HG03520 (cell line): Measurements from ENCODE around the gene SNX30.

ENCODE experiments used
- ATAC-seq: cut with Tn5 transposase; IDR thresholded peaks from one replicate; pipeline ENCODE4 v1.9.1; 2021; ENCODE audit warnings: mild to moderate bottlenecking, moderate library complexity; ENCODE audit not compliant: unreplicated experiment

SNX30 gene

DNA sequence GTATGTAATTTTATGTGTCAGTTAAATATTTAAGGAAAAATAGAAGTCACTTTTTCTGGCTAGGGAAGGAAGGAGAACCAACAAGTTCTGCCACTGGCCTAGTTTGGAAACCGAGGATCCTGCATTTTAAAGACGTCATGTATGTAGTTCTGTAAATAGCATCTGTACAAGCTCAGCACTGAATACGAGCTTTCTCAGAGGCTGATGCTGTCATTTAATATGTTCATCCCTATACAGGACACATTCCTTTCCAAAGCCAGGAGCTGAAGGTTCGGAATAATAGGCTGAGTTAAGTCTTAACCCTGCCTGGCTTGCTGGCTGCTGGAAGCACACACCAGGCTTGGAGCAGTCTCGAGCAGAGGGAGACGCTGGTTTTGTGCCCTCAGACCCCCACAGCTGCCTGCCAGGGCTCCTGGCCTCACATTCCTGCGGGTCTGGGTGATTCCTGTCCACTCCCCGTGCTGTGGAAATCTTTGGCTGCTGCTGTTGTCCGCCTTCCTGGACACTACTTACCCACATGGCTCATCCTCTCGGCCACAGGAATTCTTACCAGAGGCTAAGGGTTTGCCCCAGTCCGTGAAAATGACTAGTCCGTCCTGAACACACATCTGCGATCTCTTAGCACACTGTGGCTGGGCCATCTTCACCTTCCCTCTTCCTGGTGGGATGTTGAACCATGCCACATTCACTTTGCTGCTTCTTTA, 103.5 kb downstream of the SNX30 start:
- ATAC-seq: no peak

DNA sequence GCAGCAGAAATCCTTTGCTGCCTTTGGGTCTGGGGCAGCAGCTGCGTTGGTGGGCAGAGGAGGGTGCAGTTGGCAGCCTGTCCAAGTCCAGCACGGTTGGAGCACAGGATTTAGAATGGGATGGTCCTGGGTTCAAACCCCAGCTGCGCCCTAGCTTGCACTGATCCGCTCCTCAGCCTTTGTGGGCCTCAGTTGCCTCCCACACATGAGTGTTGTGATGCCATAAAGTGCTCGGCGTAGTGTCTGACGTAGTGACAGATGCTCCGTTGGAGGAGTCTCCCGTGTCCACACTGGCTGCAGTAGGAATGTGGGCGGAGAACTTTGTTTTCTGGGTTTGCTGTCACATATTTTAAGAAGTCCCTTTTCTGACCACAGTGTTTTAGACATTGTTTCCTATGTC, 104.1 kb downstream of the SNX30 start:
- no peak for ATAC-seq

DNA sequence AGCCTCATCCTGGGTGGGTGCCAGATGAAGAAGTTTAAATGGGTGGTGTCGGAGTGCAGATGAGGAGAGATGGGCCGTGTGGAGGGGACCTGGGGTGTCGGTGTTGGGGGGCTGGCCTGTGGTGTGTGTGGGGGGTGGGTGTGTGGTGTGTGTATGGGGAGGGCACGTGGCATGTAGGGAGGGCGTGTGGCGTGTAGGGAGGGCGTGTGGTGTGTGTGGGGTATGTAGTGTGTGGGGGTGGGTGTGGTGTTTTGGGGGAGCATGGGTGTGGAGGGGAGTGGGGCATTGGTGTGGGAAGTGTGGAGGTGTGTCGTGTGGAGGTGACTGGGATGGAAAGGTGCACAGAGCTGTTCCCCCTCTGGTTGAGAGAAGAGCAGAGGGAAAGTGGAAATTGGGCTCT, 105.6 kb downstream of the SNX30 start:
- ATAC-seq: no peak

DNA sequence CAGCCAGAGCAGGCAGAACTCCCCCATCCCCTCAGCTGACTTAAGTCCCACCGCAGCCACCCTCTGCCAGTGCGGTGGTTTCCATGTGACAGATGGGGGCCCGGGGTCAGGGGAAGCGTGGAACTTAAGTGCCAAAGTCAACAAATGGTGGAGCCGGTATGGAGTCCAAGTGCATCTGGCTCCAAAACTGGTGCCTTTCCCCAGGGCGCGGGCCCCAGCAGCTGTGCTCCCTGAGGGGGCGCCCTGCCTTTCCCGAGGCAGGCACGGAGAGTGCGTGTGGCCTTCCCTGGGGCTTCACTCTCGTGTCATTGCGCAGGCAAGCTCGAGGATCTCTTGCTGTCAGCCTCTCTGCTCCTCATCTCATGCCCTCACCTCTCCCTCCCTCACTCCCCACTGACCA, 106.3 kb downstream of the SNX30 start:
- ATAC-seq: no peak

DNA sequence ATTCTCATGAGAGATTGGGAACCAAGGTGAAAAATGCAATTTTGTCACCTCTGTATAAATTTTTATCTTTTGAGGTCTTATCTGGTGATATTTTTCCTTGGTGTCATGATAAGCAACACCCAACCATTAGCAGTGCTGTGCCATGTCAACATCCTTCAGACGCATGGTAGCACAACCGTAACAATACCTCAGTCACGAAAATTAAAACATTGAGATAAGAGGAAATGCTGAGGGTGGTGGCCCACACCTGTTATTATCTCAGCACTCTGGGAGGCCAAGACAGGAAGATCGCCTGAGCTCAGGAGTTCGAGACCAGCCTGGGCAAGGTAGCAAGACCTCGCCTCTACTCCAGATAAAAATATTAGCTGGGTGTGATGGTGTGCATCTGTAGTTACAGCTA, 107.4 kb downstream of the SNX30 start:
- no peak for ATAC-seq

DNA sequence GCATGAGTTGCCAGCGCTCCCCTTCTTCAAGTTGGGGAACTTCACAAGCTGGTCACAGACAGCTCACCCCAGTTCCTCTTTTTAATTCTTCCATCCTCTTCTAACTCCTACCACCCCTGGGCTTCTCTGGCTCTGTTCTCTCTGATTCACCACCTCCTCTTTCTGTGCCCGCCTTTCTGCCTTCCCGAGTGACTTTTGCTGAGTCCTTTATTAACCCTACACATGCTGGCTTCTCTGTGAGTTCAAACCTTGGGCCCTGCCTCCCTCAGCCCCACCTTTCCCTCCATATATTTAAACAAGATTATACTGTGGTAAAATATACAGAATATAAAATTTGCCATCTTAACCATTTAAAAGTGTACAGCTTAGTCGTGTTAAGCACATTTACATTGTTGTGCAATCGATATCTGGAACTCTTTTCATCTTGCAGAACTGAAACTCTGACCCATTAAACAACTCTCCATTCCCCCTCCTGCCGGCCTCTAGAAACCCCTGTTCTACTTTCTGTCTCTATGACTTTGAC, 108.1 kb downstream of the SNX30 start:
- ATAC-seq: peak; percentile 73

DNA sequence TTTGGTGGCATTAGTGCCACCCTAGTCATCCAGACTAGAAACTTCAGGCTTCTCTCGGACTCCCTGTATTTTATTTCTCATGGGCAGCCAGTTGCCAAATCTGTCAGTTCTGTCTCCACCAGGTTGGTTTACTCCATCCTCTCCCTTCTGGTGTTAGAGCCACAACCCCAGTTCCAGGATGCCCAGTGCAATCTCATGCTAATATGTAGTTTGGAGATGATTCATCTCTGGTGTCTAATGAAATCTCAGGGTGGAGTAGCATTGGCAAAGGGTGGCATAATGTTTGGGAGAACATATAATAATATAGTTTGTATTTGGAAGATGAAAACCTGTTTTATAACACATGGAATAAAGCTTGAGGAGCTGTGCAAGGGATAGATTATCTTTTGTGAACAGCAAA, 109.9 kb downstream of the SNX30 start:
- ATAC-seq: no peak

DNA sequence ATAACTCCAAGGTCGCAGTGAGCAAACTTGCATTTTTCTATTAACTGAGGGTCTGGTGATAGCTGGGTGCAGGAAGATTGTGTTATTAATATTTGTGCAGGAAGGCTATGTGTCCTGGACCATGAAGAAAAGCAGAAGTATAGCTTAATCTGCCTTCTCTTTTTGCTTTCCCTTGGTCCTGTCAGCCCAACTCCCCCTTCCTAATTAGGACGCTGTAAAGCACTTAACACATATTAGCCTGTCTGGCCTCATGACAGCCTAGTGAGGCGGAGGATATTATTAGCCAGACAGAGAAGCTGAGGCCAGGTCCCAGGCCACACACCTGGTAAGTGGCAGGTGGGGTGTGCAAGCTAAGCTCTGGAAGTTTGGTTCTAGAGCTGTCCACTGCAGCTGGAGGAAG, 110.6 kb downstream of the SNX30 start:
- no peak for ATAC-seq

DNA sequence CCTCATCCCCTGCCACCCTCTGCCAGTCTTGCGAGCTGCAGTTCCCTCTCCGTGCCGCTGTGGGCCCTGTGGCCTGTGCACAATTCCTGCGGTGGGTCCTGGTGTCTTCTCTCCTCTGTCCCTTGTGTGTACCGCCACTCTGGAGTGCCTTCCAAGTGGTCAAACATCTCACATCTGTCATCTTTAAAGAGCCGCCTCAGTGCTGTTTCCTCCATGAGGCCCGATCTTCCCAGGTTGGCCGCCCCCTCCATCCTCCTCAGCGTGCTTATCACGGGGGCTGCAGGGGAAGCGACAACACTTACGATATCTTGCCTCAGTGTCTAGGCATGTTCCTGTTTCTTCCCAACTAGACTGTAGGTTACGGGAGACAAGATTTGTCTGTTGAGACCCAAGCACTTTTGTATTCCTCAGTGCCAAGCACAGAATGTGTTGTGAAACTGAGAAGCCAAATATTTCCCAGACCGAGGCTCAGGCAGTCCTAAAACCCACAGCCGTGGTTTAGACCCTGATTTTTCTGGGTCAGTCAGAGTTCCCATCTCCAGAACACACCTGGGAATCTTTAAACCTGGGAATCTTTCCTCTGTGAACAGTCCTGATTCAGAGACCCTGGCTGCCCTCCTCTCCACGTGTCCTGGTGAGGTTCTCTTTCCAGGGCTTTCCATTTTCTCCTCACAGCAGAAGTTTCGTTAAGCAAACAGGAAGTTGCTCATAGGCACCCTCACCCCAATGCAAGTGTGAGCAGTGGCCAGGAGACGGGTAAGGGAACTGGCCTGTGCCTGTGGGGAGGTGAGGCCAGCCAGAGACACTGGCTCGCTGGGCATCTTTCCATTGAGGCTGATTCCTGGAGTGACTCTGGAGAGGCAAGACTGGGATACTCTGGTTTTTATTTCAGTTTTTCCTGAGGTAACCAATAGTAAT, 111.3 kb downstream of the SNX30 start:
- no peak for ATAC-seq

DNA sequence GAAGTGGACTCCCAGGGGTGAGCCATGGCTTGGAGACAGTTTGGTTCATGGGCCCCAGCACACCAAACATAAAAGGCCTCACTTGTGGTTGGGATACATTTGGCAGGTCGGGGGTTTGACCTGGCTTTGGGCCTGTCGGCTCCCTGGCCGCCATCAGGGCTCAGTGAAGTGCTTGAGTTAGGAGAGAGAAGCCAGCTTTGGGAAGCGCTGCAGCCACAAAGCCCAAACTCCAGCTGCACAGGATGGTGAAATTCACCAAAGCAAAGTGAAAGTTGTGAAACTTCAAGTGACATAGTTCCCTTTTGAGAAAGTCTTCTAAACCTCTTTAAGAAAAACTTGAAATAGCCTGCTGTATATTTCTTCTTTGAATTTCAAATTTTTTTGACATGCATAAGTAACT, 112.7 kb downstream of the SNX30 start:
- ATAC-seq: no peak

DNA sequence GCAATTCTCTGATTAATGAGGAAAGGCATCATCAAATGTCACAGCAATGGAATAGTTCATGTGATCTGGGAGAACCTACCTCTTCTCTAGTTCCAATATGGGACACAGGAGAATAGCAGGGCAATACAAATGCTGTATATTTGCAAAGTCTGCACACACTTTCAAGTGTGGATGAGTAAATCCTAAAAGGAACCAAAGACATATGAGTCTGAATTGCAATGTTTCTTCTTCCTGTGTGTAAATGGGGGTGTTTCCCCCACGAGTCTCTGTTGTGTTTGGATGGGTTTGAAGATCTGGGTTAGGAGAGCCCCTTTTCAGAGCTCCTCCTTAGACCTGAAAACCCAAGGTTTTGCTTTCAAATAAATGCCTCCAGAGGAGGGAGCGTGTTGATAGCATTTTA, 113.2 kb downstream of the SNX30 start:
- ATAC-seq: no peak

DNA sequence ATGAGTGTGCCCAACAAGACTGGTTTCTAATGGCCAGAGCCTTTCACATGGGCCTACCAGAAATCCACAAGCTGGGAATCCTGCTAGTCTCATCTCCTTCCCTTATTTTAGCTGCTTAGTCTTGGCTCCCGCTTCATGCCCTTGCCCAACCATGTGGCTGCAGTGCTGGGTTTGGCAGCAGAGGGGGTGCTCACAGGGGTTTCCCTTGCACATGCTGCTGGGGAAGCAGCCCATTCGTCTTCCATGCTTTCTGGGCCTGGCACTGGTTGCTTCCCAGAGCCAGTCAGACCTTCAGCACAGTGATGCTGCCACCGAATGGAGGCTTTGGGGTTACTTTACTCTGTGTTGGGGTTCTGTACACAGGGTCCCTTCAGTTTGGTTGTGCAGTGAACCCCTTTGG, 113.8 kb downstream of the SNX30 start:
- no peak for ATAC-seq

DNA sequence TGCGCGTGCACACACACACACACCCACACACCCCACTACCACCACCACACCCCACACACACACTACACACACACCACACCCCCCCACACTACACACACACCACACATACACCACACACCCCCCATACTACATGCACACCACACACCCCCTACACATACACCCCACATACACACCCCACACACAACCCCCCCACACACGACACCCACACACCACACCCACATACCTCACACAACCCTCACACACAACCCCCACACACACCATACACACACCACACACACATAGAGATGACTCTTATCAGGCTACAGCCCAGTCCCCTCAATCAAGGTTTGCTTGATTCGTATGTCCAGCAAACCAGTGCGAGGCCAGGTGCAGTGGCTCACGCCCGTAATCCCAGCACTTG, 114.4 kb downstream of the SNX30 start:
- ATAC-seq: no peak

DNA sequence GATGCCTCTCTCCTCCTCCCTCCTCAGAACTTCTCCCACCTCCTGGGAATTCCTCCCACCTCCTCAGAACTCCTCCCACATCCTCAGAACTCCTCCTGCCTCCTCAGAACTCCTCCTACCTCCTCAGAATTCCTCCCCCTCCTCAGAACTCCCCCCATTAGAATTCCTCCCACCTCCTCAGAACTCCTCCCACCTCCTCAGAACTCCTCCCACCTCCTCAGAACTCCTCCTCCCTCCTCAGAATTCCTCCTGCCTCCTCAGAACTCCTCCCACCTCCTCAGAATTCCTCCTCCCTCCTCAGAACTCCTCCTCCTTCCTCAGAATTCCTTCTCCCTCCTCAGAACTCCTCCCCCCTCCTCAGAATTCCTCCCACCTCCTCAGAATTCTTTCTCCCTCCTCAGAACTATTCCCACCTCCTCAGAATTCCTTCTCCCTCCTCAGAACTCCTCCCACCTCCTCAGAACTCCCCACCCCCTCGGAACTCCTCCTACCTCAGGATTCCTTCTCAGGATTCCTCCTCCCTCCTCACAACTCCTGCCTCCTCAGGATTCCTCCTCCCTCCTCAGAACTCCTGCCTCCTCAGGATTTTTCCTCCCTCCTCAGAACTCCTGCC, 116.2 kb downstream of the SNX30 start:
- no peak for ATAC-seq

DNA sequence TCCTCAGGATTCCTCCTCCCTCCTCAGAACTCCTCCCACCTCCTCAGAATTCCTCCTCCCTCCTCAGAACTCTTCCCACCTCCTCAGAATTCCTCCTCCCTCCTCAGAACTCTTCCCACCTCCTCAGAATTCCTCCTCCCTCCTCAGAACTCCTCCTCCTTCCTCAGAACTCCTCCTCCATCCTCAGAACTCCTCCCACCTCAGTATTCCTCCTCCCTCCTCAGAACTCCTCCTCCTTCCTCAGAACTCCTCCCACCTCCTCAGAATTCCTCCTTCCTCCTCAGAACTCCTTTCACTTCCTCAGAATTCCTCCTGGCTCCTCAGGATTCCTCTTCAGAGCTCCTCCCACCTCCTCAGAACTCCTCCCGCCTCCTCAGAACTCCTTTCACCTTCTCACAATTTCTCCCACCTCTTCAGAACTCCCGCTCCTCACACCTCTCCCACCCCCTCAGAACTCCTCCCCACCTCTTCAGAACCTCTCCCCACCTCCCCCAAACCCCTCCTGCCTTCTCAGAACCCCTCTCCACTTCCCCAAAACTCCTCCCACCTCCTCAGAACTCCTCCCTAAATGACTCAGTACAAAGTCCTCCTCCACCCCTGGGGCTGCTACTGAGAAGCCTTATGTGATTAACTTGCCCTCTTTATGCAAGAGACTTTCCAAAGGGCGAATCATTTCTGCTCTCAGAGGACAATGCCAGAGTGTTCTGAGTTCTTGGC, 116.9 kb downstream of the SNX30 start:
- no peak for ATAC-seq

DNA sequence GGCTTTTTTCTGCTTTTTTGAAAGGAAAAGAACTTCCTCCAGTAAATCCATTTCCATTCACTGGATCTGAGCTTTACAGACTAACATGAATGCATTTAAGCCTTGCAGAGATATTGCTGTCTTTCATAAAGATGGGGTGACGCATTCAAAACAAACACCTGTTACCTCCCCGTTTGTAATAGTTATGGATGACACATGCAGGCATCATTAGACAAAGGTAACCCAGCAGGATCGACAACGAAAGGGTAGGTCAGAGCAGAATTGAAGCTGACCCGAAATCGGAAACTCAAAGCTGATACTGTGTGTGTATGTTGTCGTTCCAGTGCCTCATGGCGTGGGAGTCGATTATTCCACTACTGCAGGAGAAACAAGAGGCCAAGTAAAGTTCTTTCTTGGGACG, 117.9 kb downstream of the SNX30 start:
- ATAC-seq: no peak

DNA sequence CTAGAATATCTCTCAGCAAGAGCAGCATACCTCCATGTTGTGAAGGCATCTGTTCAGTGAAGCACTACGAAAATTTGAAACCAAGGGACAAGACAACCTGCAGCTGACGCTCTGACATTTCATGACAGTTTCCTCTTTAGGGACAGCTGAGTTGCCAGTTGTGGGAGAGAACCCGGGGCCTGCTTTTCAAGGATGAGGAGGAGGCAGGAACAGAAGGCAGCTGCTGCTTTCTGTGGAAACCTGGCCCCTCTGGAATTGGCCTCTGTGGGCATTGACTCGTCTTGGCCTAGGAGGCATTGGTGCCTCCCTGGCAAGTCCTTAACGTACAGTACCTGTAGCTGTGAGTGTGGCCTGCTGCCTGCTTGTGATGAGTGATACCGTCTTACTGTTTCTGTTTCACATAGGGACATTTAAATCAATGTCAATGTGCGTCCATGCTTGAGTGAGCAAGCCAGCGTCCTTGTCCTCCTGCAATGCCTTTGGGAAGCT, 118.5 kb downstream of the SNX30 start:
- ATAC-seq: no peak

DNA sequence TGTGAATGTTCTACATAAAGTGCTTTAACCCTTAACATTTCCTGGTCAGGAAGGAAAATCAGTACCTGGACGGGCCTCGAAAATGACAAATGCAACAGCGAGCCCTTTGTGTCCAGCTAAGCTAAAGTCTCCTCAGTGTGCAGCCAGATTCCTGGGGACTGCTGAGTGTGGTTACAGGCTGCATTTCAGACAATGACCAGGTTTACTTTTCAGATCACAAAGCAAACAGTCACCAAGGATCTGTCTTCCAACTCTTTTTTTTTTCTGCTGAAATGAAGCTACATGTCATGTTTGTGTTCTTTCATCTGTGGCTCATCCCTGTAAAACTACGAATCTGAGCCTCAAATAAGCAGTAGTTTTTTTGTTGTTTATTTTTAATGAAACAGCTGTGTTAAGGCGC, 119.4 kb downstream of the SNX30 start:
- no peak for ATAC-seq

DNA sequence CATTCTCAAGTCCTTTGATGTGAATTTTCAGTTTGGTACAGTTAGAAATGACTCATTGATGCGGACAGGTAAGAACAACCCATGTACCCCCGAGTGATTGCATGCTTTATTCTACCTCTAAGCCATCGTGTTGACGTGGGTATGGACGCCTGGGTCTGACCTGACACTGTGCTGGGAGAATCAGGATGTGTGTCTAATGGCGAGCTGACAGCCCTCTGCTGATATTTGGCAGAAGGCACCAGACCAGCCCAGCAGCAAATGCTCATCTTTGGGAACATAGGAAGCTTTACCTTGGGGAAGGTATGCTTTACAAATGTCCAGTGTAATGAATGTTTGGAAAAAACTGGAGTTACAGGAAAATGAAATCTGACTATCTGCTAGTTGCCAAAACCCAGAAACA, 120.0 kb downstream of the SNX30 start:
- no peak for ATAC-seq

DNA sequence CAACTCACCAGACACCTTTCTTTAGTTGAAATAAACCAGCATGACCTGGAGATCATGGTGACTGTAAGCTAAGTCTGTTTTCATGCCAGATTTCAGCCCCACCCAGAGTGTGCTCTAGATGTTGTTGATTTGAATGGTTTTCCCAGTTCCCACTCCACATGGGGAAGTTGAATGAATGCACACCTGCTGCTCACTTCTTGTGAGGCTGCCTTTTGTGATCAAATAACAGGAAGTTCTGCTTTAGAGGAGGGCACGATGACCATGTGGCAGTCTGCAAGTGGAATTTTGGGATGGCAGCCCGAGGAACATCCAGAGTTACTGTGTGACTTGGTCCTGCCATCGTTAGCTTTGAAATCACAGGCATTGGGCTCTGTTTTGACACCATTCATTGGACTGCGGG, 121.5 kb downstream of the SNX30 start:
- ATAC-seq: no peak
